Measurements from ENCODE around the gene LRRC23.

The LRRC23 gene

GRCh38 chr12:6957151-6957701 lies 52.6 kb downstream of the LRRC23 start:
- DNase-seq (peak; percentile 31), ATAC-seq (no peak)

GRCh38 chr12:6957741-6958608 lies 53.4 kb downstream of the LRRC23 start:
- no peak for ATAC-seq
- DNase-seq, result peak; percentile 30

GRCh38 chr12:6958609-6959057 lies 54.0 kb downstream of the LRRC23 start:
- DNase-seq (peak; percentile 34), ATAC-seq (no peak)

GRCh38 chr12:6959058-6959804 lies 54.6 kb downstream of the LRRC23 start:
- peak; percentile 76 for DNase-seq

GRCh38 chr12:6959805-6960592 lies 55.4 kb downstream of the LRRC23 start:
- no peak for ATAC-seq

More at GRCh38 chr12:6959058-6959804, 54.6 kb downstream of the LRRC23 start:
- peak; percentile 42 for ATAC-seq

GRCh38 chr12:6960593-6961277 lies 56.1 kb downstream of the LRRC23 start:
- peak; percentile 2 for ATAC-seq
- DNase-seq, result peak; percentile 37

More at GRCh38 chr12:6959805-6960592, 55.4 kb downstream of the LRRC23 start:
- DNase-seq, result peak; percentile 26

- peak; percentile 94 for DNase-seq
- peak; percentile 71 for ATAC-seq
These were observed 56.7 kb downstream of the LRRC23 start for GRCh38 chr12:6961278-6961694.

GRCh38 chr12:6961695-6962284 lies 57.2 kb downstream of the LRRC23 start:
- ATAC-seq, result peak; percentile 38
- DNase-seq, result peak; percentile 72

- DNase-seq, result no peak
- ATAC-seq, result no peak
These were observed 57.8 kb downstream of the LRRC23 start for GRCh38 chr12:6962285-6963015.

- no peak for ATAC-seq
- peak; percentile 15 for DNase-seq
These were observed 58.6 kb downstream of the LRRC23 start for GRCh38 chr12:6963016-6963731.

All from stimulated activated naive CD8-positive, alpha-beta T cell treated with anti-CD3 and anti-CD28 coated beads, Interleukin-15, Interleukin-2, amounts not matched to agents 100 U/mL and 50 U/mL, for 24 hours (primary cell).